Mesendoderm (in vitro differentiated cells): ENCODE data around the gene CLDN15.
A peak's percentile ranks its signal among the peaks of the same experiment; 100 is the strongest.

Source experiments
- DNase-seq: peaks from one replicate; pipeline ENCODE4 v3.0.0; 2013
- H2AK5ac ChIP-seq: 2 replicates; pipeline ENCODE4 v1.6.1; 2013; ENCODE audit warnings: low read length, inconsistent platforms
- H2BK120ac ChIP-seq: 2 replicates; pipeline ENCODE4 v1.6.1; 2013; ENCODE audit warnings: low read depth, mild to moderate bottlenecking, low read length, moderate library complexity, mixed read lengths
- H2BK15ac ChIP-seq: replicated peaks from 2 replicates; pipeline ENCODE4 v1.6.1; 2013; ENCODE audit warnings: low read depth, mild to moderate bottlenecking, moderate library complexity
- H2BK5ac ChIP-seq: 2 replicates; pipeline ENCODE4 v1.6.1; 2013; ENCODE audit warnings: low read length, inconsistent platforms
- H3K18ac ChIP-seq: 2 replicates; pipeline ENCODE4 v1.6.1; 2013; ENCODE audit warnings: mild to moderate bottlenecking, low read length, mixed read lengths
- H3K23ac ChIP-seq: one replicate; pipeline ENCODE4 v1.6.1; 2013; ENCODE audit warnings: low read length
- H3K27ac ChIP-seq: 2 replicates; pipeline ENCODE4 v1.5.1; 2013; ENCODE audit warnings: low read depth, mild to moderate bottlenecking, inconsistent platforms, low read length, moderate library complexity
- H3K27me3 ChIP-seq: 2 replicates; pipeline ENCODE4 v1.6.1; 2013; ENCODE audit warnings: low read length, control low read depth, mild to moderate bottlenecking, inconsistent platforms; ENCODE audit not compliant: insufficient read depth, poor library complexity
- H3K36me3 ChIP-seq: 2 replicates; pipeline ENCODE4 v1.6.1; 2013; ENCODE audit warnings: low read length, inconsistent platforms; ENCODE audit not compliant: control insufficient read depth, insufficient read depth
- H3K4ac ChIP-seq: one replicate; pipeline ENCODE4 v1.6.1; 2013; ENCODE audit warnings: low read depth, mild to moderate bottlenecking, low read length, moderate library complexity
- H3K4me1 ChIP-seq: 2 replicates; pipeline ENCODE4 v1.6.1; 2013; ENCODE audit warnings: low read depth, low read length, inconsistent platforms; ENCODE audit not compliant: control insufficient read depth
- H3K4me2 ChIP-seq: 2 replicates; pipeline ENCODE4 v1.6.1; 2013; ENCODE audit warnings: low read length
- H3K4me3 ChIP-seq: 2 replicates; pipeline ENCODE4 v1.5.1; 2013; ENCODE audit warnings: mild to moderate bottlenecking, low read length
- H3K56ac ChIP-seq: one replicate; pipeline ENCODE4 v1.6.1; 2013; ENCODE audit warnings: low read length
- H3K79me1 ChIP-seq: 2 replicates; pipeline ENCODE4 v1.6.1; 2013; ENCODE audit warnings: low read length, inconsistent platforms
- H3K79me2 ChIP-seq: 2 replicates; pipeline ENCODE4 v1.6.1; 2013; ENCODE audit warnings: mild to moderate bottlenecking, low read length; ENCODE audit not compliant: control insufficient read depth, insufficient read depth
- H3K9ac ChIP-seq: 2 replicates; pipeline ENCODE4 v1.6.1; 2013; ENCODE audit warnings: low read length, inconsistent platforms
- H4K5ac ChIP-seq: one replicate; pipeline ENCODE4 v1.6.1; 2013; ENCODE audit warnings: low read length
- H4K8ac ChIP-seq: one replicate; pipeline ENCODE4 v1.6.1; 2013; ENCODE audit warnings: low read depth, mild to moderate bottlenecking, control low read depth, low read length, moderate library complexity
- WGBS: extraction: QIAGEN DNeasy Blood & Tissue Kit; methylation state at CpG from one replicate; pipeline ENCODE4 v1.1.7; 2013; ENCODE audit warnings: low lambda C conversion rate, missing lambda C conversion rate; ENCODE audit not compliant: insufficient coverage; ENCODE audit errors: extremely low coverage; 5-methylcytosine and 5-hydroxymethylcytosine counted together

Gene CLDN15

GRCh38 chr7:101239191-101239950 is 1.8 kb upstream of the CLDN15 start:
- Histone ChIP-seq H3K4me2 (no peak overlapping the region), H3K18ac (no peak overlapping the region), H3K23ac (no peak overlapping the region), H4K5ac (no peak overlapping the region), H2AK5ac (no peak overlapping the region), H3K36me3 (no peaks in the 10 kb centered on the region), H2BK120ac (no peak overlapping the region), H3K56ac (no peak overlapping the region), H3K79me1 (peaks cover 4% of the 10 kb centered on the region), H4K8ac (no peak overlapping the region), H3K27me3 (no peaks in the 10 kb centered on the region), H3K27ac (no peak overlapping the region), H3K79me2 (peaks cover 2% of the 10 kb centered on the region), H3K4me1 (no peaks in the 10 kb centered on the region), H3K4ac (no peak overlapping the region), H3K4me3 (no peak overlapping the region), H3K9ac (no peak overlapping the region), H2BK5ac (no peak overlapping the region), H2BK15ac (no peak overlapping the region)
- no CpG with 5 or more reads among the region's 27 CpGs for WGBS
- no peak for DNase-seq

GRCh38 chr7:101238226-101239182 is 902 bp upstream of the CLDN15 start:
- no peak overlapping the region for H3K9ac ChIP-seq
- no peaks in the 10 kb centered on the region for H3K4me1 ChIP-seq
- H2AK5ac ChIP-seq = no peak overlapping the region
- H3K56ac ChIP-seq = no peak overlapping the region
- H3K27me3 ChIP-seq = no peaks in the 10 kb centered on the region
- H3K36me3 ChIP-seq = no peaks in the 10 kb centered on the region
- H2BK120ac ChIP-seq = no peak overlapping the region
- no peak overlapping the region for H3K27ac ChIP-seq
- WGBS = no CpG with 5 or more reads among the region's 28 CpGs
- no peak overlapping the region for H3K4ac ChIP-seq
- H3K4me3 ChIP-seq = no peak overlapping the region
- no peak overlapping the region for H3K4me2 ChIP-seq
- no peak overlapping the region for H4K8ac ChIP-seq
- H3K79me2 ChIP-seq = no peaks in the 10 kb centered on the region
- peaks cover 2% of the 10 kb centered on the region for H3K79me1 ChIP-seq
- H3K23ac ChIP-seq = no peak overlapping the region
- no peak overlapping the region for H2BK15ac ChIP-seq
- no peak overlapping the region for H3K18ac ChIP-seq
- no peak overlapping the region for H2BK5ac ChIP-seq
- DNase-seq = no peak
- no peak overlapping the region for H4K5ac ChIP-seq

GRCh38 chr7:101236292-101236835 is 1.2 kb downstream of the CLDN15 start:
- H3K56ac ChIP-seq = no peak overlapping the region
- no CpG with 5 or more reads among the region's 21 CpGs for WGBS
- no peaks in the 10 kb centered on the region for H3K36me3 ChIP-seq
- no peak overlapping the region for H3K9ac ChIP-seq
- no peaks in the 10 kb centered on the region for H3K79me1 ChIP-seq
- no peak overlapping the region for H2AK5ac ChIP-seq
- H3K4me3 ChIP-seq = no peak overlapping the region
- H3K23ac ChIP-seq = no peak overlapping the region
- no peak overlapping the region for H3K18ac ChIP-seq
- H3K27me3 ChIP-seq = no peaks in the 10 kb centered on the region
- no peak overlapping the region for H2BK15ac ChIP-seq
- no peak overlapping the region for H3K4me2 ChIP-seq
- H4K8ac ChIP-seq = no peak overlapping the region
- no peaks in the 10 kb centered on the region for H3K79me2 ChIP-seq
- H4K5ac ChIP-seq = no peak overlapping the region
- H3K4ac ChIP-seq = no peak overlapping the region
- DNase-seq = no peak
- H2BK120ac ChIP-seq = no peak overlapping the region
- H2BK5ac ChIP-seq = no peak overlapping the region
- H3K4me1 ChIP-seq = peaks cover 5% of the 10 kb centered on the region
- no peak overlapping the region for H3K27ac ChIP-seq

GRCh38 chr7:101235522-101235921 is 2.1 kb downstream of the CLDN15 start:
- Histone ChIP-seq H3K36me3 (no peaks in the 10 kb centered on the region), H4K8ac (no peak overlapping the region), H3K4me3 (no peak overlapping the region), H3K56ac (no peak overlapping the region), H3K23ac (no peak overlapping the region), H2BK15ac (no peak overlapping the region), H3K79me2 (no peaks in the 10 kb centered on the region), H3K18ac (no peak overlapping the region), H2BK120ac (no peak overlapping the region), H4K5ac (no peak overlapping the region), H3K4ac (no peak overlapping the region), H3K9ac (no peak overlapping the region), H2BK5ac (no peak overlapping the region), H2AK5ac (no peak overlapping the region), H3K4me2 (no peak overlapping the region), H3K27ac (no peak overlapping the region), H3K4me1 (peaks cover 5% of the 10 kb centered on the region), H3K27me3 (no peaks in the 10 kb centered on the region), H3K79me1 (no peaks in the 10 kb centered on the region)
- no peak for DNase-seq
- no CpG with 5 or more reads among the region's 9 CpGs for WGBS

- Histone ChIP-seq H3K4me3 (no peak overlapping the region), H3K18ac (no peak overlapping the region), H3K79me2 (no peaks in the 10 kb centered on the region), H2BK5ac (no peak overlapping the region), H3K4me2 (no peak overlapping the region), H2BK15ac (no peak overlapping the region), H3K27me3 (no peaks in the 10 kb centered on the region), H3K79me1 (no peaks in the 10 kb centered on the region), H4K5ac (no peak overlapping the region), H3K9ac (no peak overlapping the region), H3K36me3 (no peaks in the 10 kb centered on the region), H3K23ac (no peak overlapping the region), H4K8ac (no peak overlapping the region), H3K4me1 (peaks cover 5% of the 10 kb centered on the region), H3K56ac (no peak overlapping the region), H2AK5ac (no peak overlapping the region), H3K4ac (no peak overlapping the region), H2BK120ac (no peak overlapping the region), H3K27ac (no peak overlapping the region)
- DNase-seq = peak; percentile 42
- WGBS = no CpG with 5 or more reads among the region's 11 CpGs
Measured at GRCh38 chr7:101235050-101235449, 2.6 kb downstream of the CLDN15 start.
